Fibroblast of the conjunctiva (primary cell): ENCODE measurements around the gene UAP1.
"Not testable (repeated sequence)": the region's sequence is repeated elsewhere in the genome, so short reads cannot be mapped to it uniquely, and the experiment has no call there.

Experiments used
- DNase-seq: peaks from one replicate; pipeline ENCODE4 v3.0.0-alpha.2; 2010; ENCODE audit warnings: low read depth

UAP1 gene

DNA sequence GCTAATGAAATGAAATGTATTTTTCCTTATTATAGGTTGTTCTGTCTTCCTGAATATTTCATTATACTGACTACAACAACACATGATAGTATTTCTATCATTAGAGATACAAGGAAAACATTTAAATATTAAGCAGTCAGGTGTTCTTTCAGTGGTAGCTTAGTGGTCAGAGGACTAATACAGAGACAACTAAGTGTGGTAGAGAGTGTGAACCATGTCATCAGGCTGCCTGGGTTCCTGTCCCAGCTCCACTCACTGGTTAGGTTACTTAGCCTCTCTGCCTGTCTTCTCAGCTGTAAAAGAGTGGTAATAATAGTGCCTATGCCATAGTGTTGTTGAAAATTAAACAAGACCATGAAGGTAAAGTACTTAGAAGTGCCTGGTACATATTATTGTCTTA, 3.9 kb downstream of the UAP1 start:
- DNase-seq, result no peak

DNA sequence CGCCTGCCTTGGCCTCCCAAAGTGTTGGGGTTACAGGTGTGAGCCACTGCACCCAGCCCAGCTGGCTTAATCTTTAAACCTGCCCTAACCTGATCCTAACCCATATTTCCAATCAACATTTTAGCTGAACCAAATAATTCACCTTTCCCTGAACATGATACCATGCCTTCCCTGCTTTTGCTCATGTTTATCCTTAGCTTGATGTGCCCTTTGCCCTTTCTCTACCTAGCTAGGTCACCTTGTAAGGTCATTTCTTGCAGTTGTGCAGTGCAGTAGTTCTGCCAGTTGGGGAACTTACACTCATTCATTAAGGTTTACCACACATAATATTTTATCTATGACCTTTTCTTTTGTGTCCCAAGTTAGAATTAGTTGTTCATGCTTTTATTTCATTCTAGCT, 5.3 kb downstream of the UAP1 start:
- no peak for DNase-seq

DNA sequence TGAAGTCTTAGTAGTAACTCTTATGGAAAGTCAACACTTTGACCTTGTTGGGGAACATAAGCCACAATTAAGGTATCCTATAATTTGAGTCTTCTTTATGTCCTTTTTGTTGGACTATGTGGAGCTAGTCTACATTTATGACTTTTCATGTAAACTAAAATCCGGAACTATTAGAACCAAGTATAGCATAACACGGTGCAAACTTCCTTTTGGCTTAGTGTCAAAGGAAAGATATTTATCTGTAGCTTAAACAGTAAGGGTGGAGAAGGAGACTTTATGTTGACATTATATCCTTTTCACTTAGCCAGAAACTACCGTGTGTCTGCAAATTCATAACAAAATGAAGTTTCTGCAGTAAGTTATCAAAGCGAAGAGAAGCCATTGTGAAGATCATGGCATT, 7.3 kb downstream of the UAP1 start:
- DNase-seq, result no peak

DNA sequence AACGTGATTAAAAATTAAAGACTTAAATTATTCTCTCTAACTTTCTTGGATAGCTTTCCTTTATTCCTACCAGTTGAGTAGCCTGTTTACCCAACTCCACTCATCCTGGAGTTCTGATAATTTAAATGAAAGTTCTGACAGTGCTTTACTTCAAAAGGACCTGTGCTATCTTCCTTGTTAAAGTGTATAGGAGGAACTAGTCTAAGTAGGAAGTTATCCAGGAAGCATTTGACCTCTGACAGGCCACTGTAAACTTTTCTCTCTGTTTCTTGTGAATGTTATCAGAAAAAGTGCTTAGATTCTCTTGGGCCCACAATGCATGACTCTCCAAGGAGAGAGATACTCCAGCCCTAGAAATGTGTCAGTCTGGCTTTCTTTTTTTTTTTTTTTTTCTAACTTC, 9.2 kb downstream of the UAP1 start:
- no peak for DNase-seq

DNA sequence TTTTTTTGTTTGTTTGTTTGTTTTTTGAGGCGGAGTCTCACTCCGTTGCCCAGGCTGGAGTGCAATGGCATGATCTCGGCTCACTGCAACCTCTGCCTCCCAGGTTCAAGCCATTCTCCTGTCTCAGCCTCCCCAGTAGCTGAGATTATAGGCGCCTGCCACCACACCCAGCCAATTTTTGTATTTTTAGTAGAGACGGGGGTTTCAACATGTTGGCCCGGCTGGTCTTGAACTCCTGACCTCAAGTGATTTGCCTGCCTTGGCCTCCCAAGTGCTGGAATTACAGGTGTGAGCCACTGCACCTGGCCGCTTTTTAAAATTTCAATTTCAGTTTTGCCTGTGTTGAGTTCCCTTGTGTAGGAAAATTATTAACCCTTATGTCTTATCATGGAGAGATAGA, 9.6 kb downstream of the UAP1 start:
- DNase-seq, result not testable (repeated sequence)

DNA sequence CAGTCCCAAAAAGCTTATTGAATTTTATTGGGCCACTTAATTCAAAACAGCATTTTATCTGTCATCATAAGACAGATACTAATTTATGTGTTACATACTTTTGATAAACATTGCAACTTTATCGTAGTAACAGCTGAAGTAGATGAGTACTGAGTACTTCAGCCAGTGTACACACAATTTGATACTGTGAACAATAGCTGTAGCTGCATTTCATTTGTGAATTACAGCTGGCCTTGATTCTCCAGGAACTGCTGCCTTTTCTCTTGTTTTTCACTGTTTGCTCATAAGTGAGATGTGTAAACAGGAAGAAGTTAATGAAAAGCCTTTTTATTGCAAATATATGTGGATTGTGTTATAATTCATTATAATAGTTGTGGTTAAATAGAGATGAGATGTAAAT, 10.2 kb downstream of the UAP1 start:
- no peak for DNase-seq

DNA sequence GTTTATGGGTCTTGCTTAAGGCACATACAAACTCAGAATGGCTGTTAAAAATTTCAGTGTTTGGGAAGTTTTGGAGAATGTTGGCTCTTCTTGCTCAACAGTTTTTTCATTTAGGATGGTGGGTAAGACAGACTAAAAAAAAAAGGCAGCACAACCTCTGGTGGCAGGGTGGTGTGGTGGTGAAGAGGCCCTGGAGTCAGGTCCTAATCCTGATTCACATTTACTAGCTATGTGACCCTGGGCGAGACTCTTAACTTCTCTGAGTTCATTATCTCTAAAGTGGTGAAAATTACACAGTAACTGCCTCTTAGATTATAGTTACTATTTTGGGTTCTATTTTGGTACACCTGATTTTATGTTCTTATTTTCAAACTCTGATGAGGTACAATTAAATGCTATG, 11.6 kb downstream of the UAP1 start:
- no peak for DNase-seq

DNA sequence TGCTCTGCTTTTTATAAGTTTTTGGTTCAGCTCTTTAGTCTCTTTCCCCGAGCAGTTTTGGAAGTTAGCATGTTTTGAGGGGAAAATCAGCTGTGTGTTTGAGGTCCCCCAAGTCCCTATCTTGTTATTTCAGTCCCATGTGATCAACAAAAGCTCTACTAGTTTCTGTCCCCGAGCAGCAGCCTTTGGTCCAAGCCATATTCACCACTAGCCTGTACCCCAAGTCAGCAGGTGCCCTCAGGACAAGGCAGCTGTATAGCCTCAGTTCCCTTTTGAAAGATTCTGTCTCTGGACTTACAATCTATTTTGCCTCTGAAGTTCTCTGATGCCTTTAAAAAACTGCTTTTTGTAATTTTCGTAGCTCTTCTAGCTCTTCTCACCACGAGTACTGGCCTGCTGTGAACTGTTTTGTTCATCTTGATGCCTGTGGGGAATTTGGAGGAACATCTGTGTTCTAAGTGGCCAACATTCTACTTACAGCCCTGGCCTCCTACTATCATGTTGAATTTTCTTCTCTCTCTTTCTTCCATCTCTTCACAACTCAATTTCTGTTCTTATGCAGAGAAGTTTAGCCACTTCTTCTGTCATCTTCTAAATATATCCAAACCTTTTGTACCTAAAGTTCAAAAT, 16.7 kb downstream of the UAP1 start:
- no peak for DNase-seq

DNA sequence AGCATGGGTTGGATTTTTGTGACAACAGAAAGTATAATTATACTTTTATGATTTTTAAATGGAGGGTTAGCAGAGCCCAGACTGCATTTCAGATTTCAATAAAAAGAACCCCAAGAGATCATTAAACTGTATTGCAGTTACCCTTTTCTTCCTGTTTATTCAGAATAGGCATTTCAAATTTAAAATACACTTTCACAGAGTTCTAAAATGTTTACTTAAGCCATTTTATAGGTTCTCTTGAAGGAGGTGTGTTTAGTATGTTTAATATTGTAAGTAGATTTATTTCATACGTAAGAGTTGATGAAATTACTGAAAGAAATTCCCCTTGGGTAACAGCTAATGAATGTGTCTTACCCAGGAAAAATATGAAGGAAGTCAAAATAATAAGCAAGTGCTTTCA, 17.4 kb downstream of the UAP1 start:
- DNase-seq, result no peak

DNA sequence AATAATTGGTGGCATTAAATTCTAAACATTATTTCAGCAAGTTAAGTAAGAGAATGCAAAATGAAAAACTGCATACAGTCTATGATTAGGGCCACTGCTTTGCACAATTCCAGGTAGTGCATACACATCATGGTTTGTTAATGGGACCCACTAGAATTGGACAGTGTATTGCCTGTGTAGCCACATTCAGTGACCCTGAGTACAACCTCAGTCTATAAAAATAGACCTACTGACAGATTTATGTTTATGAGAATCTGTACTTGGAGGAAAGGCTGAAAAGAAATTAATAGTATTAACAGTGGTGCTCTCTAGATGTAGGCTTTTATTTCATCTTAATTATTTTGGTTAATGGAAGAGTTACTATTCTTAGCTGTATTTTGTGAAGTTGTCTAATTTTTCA, 18.8 kb downstream of the UAP1 start:
- DNase-seq, result no peak

DNA sequence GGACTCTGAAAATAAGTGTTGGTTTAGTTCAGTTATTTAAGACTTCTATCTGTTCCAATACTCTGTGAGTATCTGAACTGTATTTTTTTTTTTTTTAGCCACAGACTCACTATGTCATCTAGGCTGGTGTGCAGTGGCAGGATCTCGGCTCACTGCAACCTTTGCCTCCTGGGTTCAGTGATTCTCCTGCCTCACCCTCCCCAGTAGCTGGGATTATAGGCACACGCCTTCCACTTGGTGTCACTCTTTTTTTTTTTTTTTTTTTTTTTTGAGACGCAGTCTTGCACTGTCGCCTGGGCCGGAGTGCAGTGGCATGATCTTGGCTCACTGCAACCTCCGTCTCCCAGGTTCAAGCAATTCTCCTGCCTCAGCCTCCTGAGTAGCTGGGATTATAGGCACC, 21.4 kb downstream of the UAP1 start:
- not testable (repeated sequence) for DNase-seq

DNA sequence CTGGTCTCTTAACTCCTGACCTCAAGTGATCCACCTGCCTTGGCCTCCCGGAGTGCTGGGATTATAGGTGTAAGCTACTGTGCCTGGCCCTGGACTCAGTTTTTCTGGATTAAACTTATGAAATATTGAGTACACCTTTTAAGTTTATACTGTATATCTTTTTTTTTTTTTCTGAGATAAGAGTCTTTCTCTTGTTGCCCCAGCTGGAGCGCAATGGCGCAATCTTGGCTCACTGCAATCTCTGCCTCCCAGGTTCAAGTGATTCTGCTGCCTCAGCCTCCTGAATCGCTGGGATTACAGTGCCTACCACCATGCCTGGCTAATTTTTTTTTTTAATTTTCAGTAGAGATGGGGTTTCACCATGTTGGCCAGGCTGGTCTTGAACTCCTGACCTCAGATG, 23.6 kb downstream of the UAP1 start:
- not testable (repeated sequence) for DNase-seq

DNA sequence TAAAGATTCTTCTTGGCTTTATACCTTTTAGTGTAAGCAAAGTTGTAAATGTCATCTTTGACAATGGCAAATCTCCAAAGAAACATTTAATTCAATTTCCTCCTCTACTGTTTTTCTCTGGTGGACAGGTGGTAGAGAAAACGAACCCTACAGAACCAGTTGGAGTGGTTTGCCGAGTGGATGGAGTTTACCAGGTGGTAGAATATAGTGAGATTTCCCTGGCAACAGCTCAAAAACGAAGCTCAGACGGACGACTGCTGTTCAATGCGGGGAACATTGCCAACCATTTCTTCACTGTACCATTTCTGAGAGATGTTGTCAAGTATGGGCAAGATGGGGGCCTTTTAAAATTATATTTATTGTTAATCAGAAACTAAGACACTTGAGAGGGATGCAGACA, 25.8 kb downstream of the UAP1 start:
- DNase-seq, result no peak

DNA sequence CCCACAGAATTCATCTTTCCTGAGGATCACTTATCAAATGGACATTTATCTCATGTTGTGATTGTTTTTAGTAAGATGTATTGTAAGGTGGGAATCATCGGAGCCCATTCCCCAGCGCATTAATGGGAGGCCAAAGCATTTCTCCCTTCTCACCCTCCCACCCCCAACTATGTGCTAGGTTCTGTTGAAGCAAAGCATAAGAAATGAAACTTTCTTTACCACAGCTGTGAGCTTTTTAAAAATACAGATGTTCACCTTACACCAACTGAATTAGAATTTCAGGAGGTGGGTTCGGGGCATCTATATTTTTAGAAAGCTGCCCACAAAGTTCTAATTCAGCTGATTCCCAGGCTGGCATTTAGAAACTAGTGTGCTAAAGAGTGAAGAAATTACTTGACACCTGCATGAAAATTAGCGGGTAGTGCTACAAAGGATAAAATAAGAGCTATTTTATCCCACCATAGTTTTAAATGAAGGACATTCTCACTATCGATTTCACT, 26.3 kb downstream of the UAP1 start:
- no peak for DNase-seq

DNA sequence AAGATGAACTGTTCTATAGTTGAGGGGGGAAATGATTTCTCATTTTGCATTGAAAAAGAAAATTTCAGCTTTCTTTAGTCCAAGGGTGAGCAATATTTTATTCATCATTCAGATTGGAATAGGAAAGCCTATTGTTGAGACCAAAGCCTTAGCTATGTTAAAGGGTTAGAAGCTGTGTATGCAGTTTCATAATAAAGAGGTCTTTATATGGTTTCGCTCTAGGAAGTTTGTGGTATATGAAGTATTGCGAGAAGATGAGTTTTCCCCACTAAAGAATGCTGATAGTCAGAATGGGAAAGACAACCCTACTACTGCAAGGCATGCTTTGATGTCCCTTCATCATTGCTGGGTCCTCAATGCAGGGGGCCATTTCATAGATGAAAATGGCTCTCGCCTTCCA, 28.6 kb downstream of the UAP1 start:
- DNase-seq, result no peak

DNA sequence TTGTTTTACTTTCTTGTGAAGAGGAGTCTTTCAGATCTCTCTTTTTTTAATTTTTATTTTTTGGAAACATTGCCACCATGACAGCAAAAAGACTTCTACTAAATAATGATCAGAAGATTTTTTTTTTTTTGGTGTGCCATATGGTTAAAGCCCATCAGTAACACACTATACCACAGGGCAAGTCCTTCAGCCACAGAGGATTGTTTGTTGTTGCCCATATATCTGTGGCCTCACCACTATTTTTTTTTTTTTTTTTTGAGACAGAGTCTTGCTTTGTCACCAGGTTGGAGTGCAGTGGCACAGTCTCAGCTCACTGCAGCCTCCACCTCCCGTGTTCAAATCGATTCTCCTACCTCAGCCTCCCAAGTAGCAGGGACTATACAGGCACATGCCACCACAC, 29.2 kb downstream of the UAP1 start:
- DNase-seq, result no peak

DNA sequence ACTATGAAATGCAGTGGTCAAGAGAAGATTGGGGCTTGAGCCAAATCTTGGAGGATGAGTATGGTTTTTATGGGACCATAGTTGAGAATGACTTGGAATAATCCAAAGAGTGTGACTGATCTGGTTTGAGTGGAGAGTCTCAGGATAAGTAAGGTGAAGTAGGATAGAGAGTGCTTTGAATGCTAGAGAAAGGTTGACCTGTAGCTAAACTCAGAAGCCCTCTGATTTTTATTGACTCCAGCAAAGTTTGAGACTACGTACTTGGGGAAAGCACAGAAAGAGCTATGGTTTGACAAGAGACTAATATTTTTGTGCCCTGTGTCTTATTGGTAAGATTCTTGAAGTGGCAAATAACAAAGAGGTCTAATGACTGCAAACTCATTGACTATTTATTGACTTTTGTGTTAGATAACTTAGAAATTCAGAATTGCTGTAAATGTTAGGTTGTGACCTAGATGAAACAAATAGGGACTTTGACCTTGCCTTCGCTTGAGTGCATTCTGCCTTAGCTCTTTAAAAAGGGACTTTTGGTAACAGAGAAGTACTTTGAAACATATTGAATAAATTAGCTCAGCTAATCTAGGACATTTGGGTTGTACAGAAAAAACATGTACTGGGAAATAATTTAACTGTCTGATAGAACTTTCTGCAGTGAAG, 35.1 kb downstream of the UAP1 start:
- no peak for DNase-seq

DNA sequence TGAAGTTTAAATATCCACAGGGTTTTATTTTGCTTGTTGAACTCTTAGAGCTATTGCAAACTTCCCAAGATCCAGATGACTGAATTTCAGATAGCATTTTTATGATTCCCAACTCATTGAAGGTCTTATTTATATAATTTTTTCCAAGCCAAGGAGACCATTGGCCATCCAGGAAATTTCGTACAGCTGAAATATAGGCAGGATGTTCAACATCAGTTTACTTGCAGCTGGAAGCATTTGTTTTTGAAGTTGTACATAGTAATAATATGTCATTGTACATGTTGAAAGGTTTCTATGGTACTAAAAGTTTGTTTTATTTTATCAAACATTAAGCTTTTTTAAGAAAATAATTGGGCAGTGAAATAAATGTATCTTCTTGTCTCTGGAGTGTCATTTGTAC, 37.9 kb downstream of the UAP1 start:
- no peak for DNase-seq

DNA sequence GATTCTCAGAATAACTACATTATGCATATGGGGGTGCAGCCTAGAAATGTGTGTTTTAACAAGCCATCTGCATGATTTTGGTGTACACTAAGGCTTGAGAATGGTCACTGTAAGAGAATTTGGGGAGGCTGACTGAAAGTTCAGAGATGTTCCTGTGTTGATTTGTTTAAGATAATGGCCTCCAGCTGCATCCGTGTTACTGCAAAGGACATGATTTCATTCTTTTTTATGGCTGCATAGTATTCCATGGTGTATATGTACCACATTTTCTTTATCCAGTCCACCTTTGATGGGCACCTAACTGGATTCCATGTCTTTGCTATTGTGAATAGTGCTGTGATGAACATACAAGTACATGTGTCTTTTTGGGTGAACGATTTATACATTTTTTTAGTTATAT, 41.6 kb downstream of the UAP1 start:
- not testable (repeated sequence) for DNase-seq

DNA sequence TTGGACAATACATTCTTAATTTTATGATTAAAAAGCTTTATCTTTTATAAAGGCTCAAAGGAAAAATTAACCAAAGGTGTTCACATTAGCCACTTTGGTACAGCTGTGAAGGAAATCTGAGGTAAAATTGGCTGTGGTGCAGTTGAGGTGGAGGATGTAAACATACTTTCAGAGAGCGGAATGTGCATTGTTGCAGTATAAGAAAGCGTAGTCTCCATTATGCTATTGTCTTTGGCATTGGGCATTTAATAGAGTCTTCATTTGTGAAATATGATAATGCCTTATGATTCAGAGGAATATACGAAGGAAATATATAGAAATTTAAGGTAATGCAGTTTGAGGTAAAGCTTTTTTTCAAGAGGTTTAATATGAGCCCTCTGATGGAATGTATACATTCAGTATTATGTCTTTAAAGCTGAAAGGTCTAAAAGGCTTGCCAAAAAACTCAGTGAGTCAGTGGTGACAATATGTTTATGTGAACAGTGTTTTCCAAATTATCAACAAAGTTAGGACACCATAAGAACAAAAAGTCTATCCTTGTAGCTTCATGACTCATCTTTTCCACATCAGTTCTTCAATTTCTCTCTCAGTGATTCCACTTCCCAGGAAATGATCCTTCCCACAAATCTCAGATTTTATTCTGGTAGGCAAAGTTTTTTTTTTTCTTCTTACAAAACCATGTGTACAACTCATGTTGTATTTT, 43.9 kb downstream of the UAP1 start:
- peak; percentile 94 for DNase-seq

DNA sequence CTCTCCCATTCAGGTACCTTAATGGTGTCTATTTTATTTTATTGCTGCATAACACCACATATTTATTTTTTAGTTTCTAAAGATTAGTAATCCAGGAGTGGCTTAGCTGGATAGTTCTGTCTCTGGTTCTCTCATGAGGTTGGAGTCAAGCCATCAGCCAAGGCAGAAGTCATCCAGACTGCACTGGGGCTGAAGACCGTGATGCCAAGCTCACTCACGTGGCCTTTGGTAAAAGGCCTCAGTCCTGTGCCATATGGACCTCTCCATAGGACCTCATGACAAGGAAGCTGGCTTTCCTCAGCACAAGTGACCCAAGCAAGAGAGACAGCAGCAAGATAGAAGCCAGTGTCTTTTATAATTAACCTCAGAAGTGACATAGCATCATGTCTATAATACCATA, 47.8 kb downstream of the UAP1 start:
- no peak for DNase-seq

DNA sequence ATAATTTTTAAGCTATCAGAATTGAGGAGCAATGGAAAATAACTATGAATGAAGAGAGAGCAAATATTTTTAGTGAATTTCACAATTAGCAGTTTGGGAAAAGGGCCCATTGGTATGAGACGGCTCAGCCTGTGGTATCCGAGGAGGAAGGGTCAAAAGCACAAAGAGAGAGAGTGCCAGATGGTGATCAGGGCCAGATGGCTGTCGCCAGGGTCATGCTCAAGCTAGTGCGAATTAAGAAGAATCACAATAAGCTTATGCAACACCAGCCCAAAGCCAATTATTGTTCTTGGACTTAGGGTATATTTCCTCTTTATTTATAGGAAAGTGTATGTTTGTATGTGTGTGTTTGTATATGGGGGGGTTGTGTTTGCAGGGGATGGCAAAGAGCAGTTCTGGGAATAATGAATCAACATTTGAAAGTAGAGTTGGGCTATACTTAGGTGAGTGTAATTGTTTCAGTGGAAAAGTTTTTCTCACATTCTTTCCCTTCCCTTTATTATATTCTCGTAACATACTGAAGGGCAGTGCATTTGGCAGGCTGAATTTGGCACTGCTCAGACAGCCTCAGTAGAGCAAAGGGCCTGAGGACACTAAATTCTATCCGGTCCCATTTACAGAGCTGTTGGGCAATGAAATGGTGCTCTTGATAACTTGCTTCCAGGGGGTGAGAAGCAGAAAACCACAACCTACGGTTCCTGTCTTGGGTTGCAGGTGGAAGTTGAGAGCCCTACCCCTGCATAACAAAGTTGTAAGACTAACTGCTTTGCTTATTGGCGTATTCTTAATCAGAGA, 51.3 kb downstream of the UAP1 start:
- DNase-seq, result peak; percentile 62

DNA sequence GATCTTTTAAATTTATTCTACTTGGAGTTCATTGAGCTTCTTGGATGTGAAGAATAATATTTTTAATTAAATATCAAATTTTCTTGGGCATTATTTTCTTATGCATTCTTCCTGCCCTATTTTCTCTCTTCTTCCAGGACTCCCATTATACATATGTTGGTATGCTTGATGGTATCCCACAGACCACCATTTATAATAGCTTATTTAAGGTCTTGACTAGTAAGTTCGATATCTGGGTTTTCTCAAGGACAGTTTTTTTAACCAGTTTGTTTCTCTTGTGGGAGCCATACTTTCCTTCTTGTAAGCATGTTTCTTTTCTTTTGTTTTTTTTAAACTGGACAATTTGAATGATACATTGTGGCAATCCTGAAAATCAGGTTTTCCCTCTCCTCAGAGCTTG, 55.3 kb downstream of the UAP1 start:
- no peak for DNase-seq
